Immature natural killer cell (primary cell): Measurements from ENCODE around the gene TASOR2. TPM values are rescaled to one million over a fixed set of nuclear protein-coding genes. Genes with fewer than 3 reads are reported as not detected.

ENCODE experiments used
- DNase-seq, 3 donors: peaks; one replicate each; pipeline ENCODE4 v3.0.0; 2022; ENCODE audit warnings: mixed read lengths in 1 of 3
- H3K27ac Mint-ChIP-seq, 6 donors: one replicate each; pipeline ENCODE4 v1.8.0; 2020; ENCODE audit warnings: mixed read lengths in 6 of 6, mild to moderate bottlenecking in 5 of 6, inconsistent platforms in 4 of 6, moderate library complexity in 3 of 6
- H3K27me3 Mint-ChIP-seq, 3 donors: one replicate each; pipeline ENCODE4 v1.8.0; 2020 to 2021; ENCODE audit warnings: low read depth in 3 of 3, mild to moderate bottlenecking in 3 of 3, mixed read lengths in 3 of 3, moderate library complexity in 3 of 3, inconsistent platforms in 1 of 3
- H3K36me3 Mint-ChIP-seq, 3 donors: one replicate each; pipeline ENCODE4 v1.8.0; 2020; ENCODE audit warnings: mixed read lengths in 3 of 3, inconsistent platforms in 2 of 3, mild to moderate bottlenecking in 2 of 3
- H3K4me1 Mint-ChIP-seq, 2 donors: one replicate each; pipeline ENCODE4 v1.8.0; 2020; ENCODE audit warnings: inconsistent platforms in 2 of 2, mild to moderate bottlenecking in 2 of 2, mixed read lengths in 2 of 2, moderate library complexity in 1 of 2
- H3K4me3 Mint-ChIP-seq, 5 donors: one replicate each; pipeline ENCODE4 v1.8.0; 2020; ENCODE audit warnings: mild to moderate bottlenecking in 5 of 5, mixed read lengths in 5 of 5, inconsistent platforms in 3 of 5, moderate library complexity in 3 of 5
- H3K9me3 Mint-ChIP-seq, 6 donors: one replicate each; pipeline ENCODE4 v1.8.0; 2020; ENCODE audit warnings: mild to moderate bottlenecking in 6 of 6, mixed read lengths in 6 of 6, inconsistent platforms in 4 of 6, moderate library complexity in 3 of 6
- polyA plus RNA-seq, 3 donors: library from polyadenylated mRNA; unstranded; fragments of 300-500 nt; fragmentation: Illumina TruSeq; gene quantifications; one replicate each; pipeline ENCODE4 v1.2.3, GENCODE V29; 2021

The TASOR2 gene
- polyA plus RNA-seq, 3 donors from 2014 or later = 0.27 to 20.1 (median 13.7) TPM

GRCh38 chr10:5681930-5682329 is 2.7 kb upstream of the TASOR2 start:
- Mint-ChIP-seq H3K4me1 (peaks cover 26% of the 10 kb centered on the region in 2 donors), H3K27me3 (peaks cover 10 to 22% (median 20%) of the 10 kb centered on the region in 3 donors), H3K36me3 (no peaks in the 10 kb centered on the region), H3K27ac (no peak overlapping the region), H3K4me3 (no peak overlapping the region), H3K9me3 (peaks cover 0 to 2% (median 0%) of the 10 kb centered on the region in 6 donors)
- no peak for DNase-seq

GRCh38 chr10:5683065-5683464 is 1.6 kb upstream of the TASOR2 start:
- H3K27me3 Mint-ChIP-seq = peaks cover 10 to 22% (median 15%) of the 10 kb centered on the region in 3 donors
- no peak overlapping the region for H3K27ac Mint-ChIP-seq
- H3K4me1 Mint-ChIP-seq = peaks cover 33 to 37% of the 10 kb centered on the region in 2 donors
- H3K36me3 Mint-ChIP-seq = no peaks in the 10 kb centered on the region
- no peaks in the 10 kb centered on the region for H3K9me3 Mint-ChIP-seq
- DNase-seq = no peak
- no peak overlapping the region for H3K4me3 Mint-ChIP-seq

GRCh38 chr10:5684971-5685763 is 529 bp downstream of the TASOR2 start:
- Mint-ChIP-seq H3K27me3 (peaks cover 8 to 17% (median 14%) of the 10 kb centered on the region in 3 donors), H3K4me1 (peaks cover 43 to 50% of the 10 kb centered on the region in 2 donors), H3K9me3 (no peaks in the 10 kb centered on the region), H3K36me3 (no peaks in the 10 kb centered on the region), H3K27ac (peak overlapping the region; percentile 93 to 98 (median 96)), H3K4me3 (peak overlapping the region; percentile 93 to 99 (median 95))
- DNase-seq = peak; percentile 65 to 73 (median 68)

- peak in 1 of 3 donors; percentile 9 for DNase-seq
- H3K4me3 Mint-ChIP-seq = peak overlapping the region; percentile 93 to 99 (median 95)
- peak overlapping the region; percentile 93 to 98 (median 96) for H3K27ac Mint-ChIP-seq
- H3K27me3 Mint-ChIP-seq = peaks cover 6 to 14% (median 14%) of the 10 kb centered on the region in 3 donors
- H3K9me3 Mint-ChIP-seq = no peaks in the 10 kb centered on the region
- H3K36me3 Mint-ChIP-seq = no peaks in the 10 kb centered on the region
- peaks cover 43 to 56% of the 10 kb centered on the region in 2 donors for H3K4me1 Mint-ChIP-seq
These were observed 1.2 kb downstream of the TASOR2 start for GRCh38 chr10:5685764-5686240.

GRCh38 chr10:5688587-5688986 is 3.9 kb downstream of the TASOR2 start:
- H3K4me3 Mint-ChIP-seq = no peak overlapping the region
- no peak overlapping the region for H3K27ac Mint-ChIP-seq
- H3K27me3 Mint-ChIP-seq = peaks cover 4 to 11% (median 10%) of the 10 kb centered on the region in 3 donors
- H3K36me3 Mint-ChIP-seq = no peaks in the 10 kb centered on the region
- H3K4me1 Mint-ChIP-seq = peaks cover 60 to 83% of the 10 kb centered on the region in 2 donors
- no peak for DNase-seq
- H3K9me3 Mint-ChIP-seq = no peaks in the 10 kb centered on the region

GRCh38 chr10:5691786-5692185 is 7.1 kb downstream of the TASOR2 start:
- H3K4me1 Mint-ChIP-seq = peaks cover 56 to 82% of the 10 kb centered on the region in 2 donors
- H3K4me3 Mint-ChIP-seq = peak overlapping the region in 4 of 5 donors; percentile 27 to 84 (median 48)
- H3K36me3 Mint-ChIP-seq = no peaks in the 10 kb centered on the region

GRCh38 chr10:5692461-5693358 is 8.1 kb downstream of the TASOR2 start:
- Mint-ChIP-seq H3K27ac (peak overlapping the region; percentile 80 to 91 (median 88)), H3K4me1 (peaks cover 58 to 73% of the 10 kb centered on the region in 2 donors), H3K4me3 (peak overlapping the region; percentile 66 to 84 (median 76)), H3K27me3 (no peaks in the 10 kb centered on the region), H3K9me3 (no peaks in the 10 kb centered on the region), H3K36me3 (no peaks in the 10 kb centered on the region)
- DNase-seq = peak; percentile 68 to 69 (median 68)

More at GRCh38 chr10:5691786-5692185, 7.1 kb downstream of the TASOR2 start:
- DNase-seq = no peak
- H3K9me3 Mint-ChIP-seq = no peaks in the 10 kb centered on the region
- no peaks in the 10 kb centered on the region for H3K27me3 Mint-ChIP-seq
- peak overlapping the region in 2 of 6 donors; percentile 31 to 86 for H3K27ac Mint-ChIP-seq

GRCh38 chr10:5694573-5694972 is 9.9 kb downstream of the TASOR2 start:
- Mint-ChIP-seq H3K4me1 (peaks cover 54 to 57% of the 10 kb centered on the region in 2 donors), H3K36me3 (no peaks in the 10 kb centered on the region), H3K4me3 (peak overlapping the region in 1 of 5 donors; percentile 5), H3K9me3 (no peaks in the 10 kb centered on the region), H3K27ac (no peak overlapping the region), H3K27me3 (no peaks in the 10 kb centered on the region)
- DNase-seq = no peak

GRCh38 chr10:5697342-5697741 is 12.7 kb downstream of the TASOR2 start:
- DNase-seq = no peak
- Mint-ChIP-seq H3K36me3 (no peaks in the 10 kb centered on the region), H3K4me1 (peaks cover 36 to 46% of the 10 kb centered on the region in 2 donors), H3K27ac (peak overlapping the region in 2 of 6 donors; percentile 15 to 26), H3K4me3 (no peak overlapping the region), H3K9me3 (no peaks in the 10 kb centered on the region), H3K27me3 (no peaks in the 10 kb centered on the region)

- H3K4me1 Mint-ChIP-seq = peaks cover 28 to 42% of the 10 kb centered on the region in 2 donors
- H3K9me3 Mint-ChIP-seq = no peaks in the 10 kb centered on the region
- no peaks in the 10 kb centered on the region for H3K36me3 Mint-ChIP-seq
- no peak for DNase-seq
- no peaks in the 10 kb centered on the region for H3K27me3 Mint-ChIP-seq
- H3K27ac Mint-ChIP-seq = peak overlapping the region in 2 of 6 donors; percentile 3 to 8
- H3K4me3 Mint-ChIP-seq = peak overlapping the region in 1 of 5 donors; percentile 2
These were observed 13.4 kb downstream of the TASOR2 start for GRCh38 chr10:5698062-5698461.

GRCh38 chr10:5708356-5708755 is 23.7 kb downstream of the TASOR2 start:
- Mint-ChIP-seq H3K27me3 (peaks cover 0 to 2% (median 1%) of the 10 kb centered on the region in 3 donors), H3K4me1 (peaks cover 41 to 86% of the 10 kb centered on the region in 2 donors), H3K4me3 (no peak overlapping the region), H3K27ac (no peak overlapping the region), H3K36me3 (no peaks in the 10 kb centered on the region), H3K9me3 (no peaks in the 10 kb centered on the region)
- no peak for DNase-seq

GRCh38 chr10:5709865-5710264 is 25.2 kb downstream of the TASOR2 start:
- H3K27ac Mint-ChIP-seq = peak overlapping the region; percentile 10 to 58 (median 48)
- peak overlapping the region in 4 of 5 donors; percentile 3 to 47 (median 30) for H3K4me3 Mint-ChIP-seq
- H3K4me1 Mint-ChIP-seq = peaks cover 40 to 89% of the 10 kb centered on the region in 2 donors
- DNase-seq = no peak
- no peaks in the 10 kb centered on the region for H3K9me3 Mint-ChIP-seq
- no peaks in the 10 kb centered on the region for H3K36me3 Mint-ChIP-seq
- peaks cover 0 to 2% (median 1%) of the 10 kb centered on the region in 3 donors for H3K27me3 Mint-ChIP-seq

- peaks cover 0 to 2% (median 1%) of the 10 kb centered on the region in 3 donors for H3K27me3 Mint-ChIP-seq
- no peaks in the 10 kb centered on the region for H3K36me3 Mint-ChIP-seq
- peaks cover 36 to 79% of the 10 kb centered on the region in 2 donors for H3K4me1 Mint-ChIP-seq
- H3K27ac Mint-ChIP-seq = peak overlapping the region; percentile 76 to 90 (median 88)
- DNase-seq = peak in 2 of 3 donors; percentile 7 to 10
- H3K4me3 Mint-ChIP-seq = peak overlapping the region; percentile 73 to 84 (median 81)
- no peaks in the 10 kb centered on the region for H3K9me3 Mint-ChIP-seq
These were observed 26.2 kb downstream of the TASOR2 start for GRCh38 chr10:5710859-5711258.
